K562 (cell line): ENCODE results near the gene ZNF83. TPM values are rescaled to one million over a fixed set of nuclear protein-coding genes. Genes with fewer than 3 reads are reported as not detected.

Source experiments
- ATAC-seq: fragments of 200-7000 bp; cut with Tn5 transposase; 3 replicates; pipeline ENCODE4 v1.9.1; 2020; ENCODE audit warnings: moderate library complexity
- BruUV-seq: library from RNA; stranded (reverse); fragments of 400-500 nt; replicated peaks from 2 replicates; lab custom pipeline; 2021; lab: Mats Ljungman, UMichigan
- CTCF ChIA-PET: fragments of 300-600 bp; formaldehyde crosslinking; extraction: SDS; loops from one replicate; lab custom pipeline; 2021; ENCODE audit warnings: low intra/inter-chr PET ratio; lab: Yijun Ruan, JAX
- POLR2A ChIA-PET: fragments of 300-600, 350-650 bp; sonication (Branson Sonifier 250); formaldehyde crosslinking; extraction: SDS; loops from one replicate; lab custom pipeline; 2021; ENCODE audit warnings: antibody characterized with exemption, inconsistent platforms; lab: Yijun Ruan, JAX
- DNase-seq, 4 experiments: peaks; one replicate each; pipeline versions ENCODE4 v3.0.0 to v3.0.0-alpha.2; 2011 to 2018; ENCODE audit warnings: low spot score in 3 of 4, mixed read lengths in 3 of 4; ENCODE audit errors: extremely low read depth in 1 of 4
- FAIRE-seq: peaks from 2 replicates; lab custom pipeline; 2011; peaks lifted over from hg19 to GRCh38; lab: Jason Lieb, UNC
- H2AFZ ChIP-seq: 2 replicates; pipeline ENCODE4 v1.6.0; 2011; ENCODE audit warnings: low read depth, low read length, control low read depth, inconsistent platforms
- H3K27ac ChIP-seq: fragments of 200-600 bp; 3 replicates; pipeline ENCODE4 v1.8.0; 2011; ENCODE audit warnings: low read depth, mild to moderate bottlenecking, control low read depth, inconsistent platforms, low read length, moderate library complexity, mixed read lengths; ENCODE audit errors: extremely low read depth
- H3K27me3 ChIP-seq, 2 experiments: fragments of 300-600 bp in 1 of 2; 2 replicates in 1 of 2; 3 replicates in 1 of 2; pipeline versions ENCODE4 v1.6.0 to v1.8.0; 2011; ENCODE audit warnings: inconsistent platforms in 2 of 2, low read length in 2 of 2, mild to moderate bottlenecking in 1 of 2, mixed read lengths in 1 of 2, moderate library complexity in 1 of 2; ENCODE audit not compliant: control insufficient read depth in 2 of 2, insufficient read depth in 2 of 2
- H3K36me3 ChIP-seq: fragments of 300-600 bp; 3 replicates; pipeline ENCODE4 v1.8.0; 2011; ENCODE audit warnings: mild to moderate bottlenecking, low read length, inconsistent platforms; ENCODE audit not compliant: control insufficient read depth, insufficient read depth
- H3K4me1 ChIP-seq, 2 experiments: fragments of 200-600 bp in 1 of 2; replicated peaks in 1 of 2; 2 replicates in 1 of 2; 3 replicates in 1 of 2; pipeline versions ENCODE4 v1.5.1 to v1.8.0; 2011; ENCODE audit warnings: inconsistent platforms in 2 of 2, low read length in 2 of 2, mild to moderate bottlenecking in 1 of 2, mixed read lengths in 1 of 2, moderate library complexity in 1 of 2; ENCODE audit not compliant: control insufficient read depth in 2 of 2, insufficient read depth in 2 of 2
- H3K4me2 ChIP-seq: 2 replicates; pipeline ENCODE4 v1.6.1; 2011; ENCODE audit warnings: low read length, control low read depth, inconsistent platforms, mixed read lengths; ENCODE audit not compliant: insufficient read depth
- H3K4me3 ChIP-seq: fragments of 200-600 bp; sonication (generic), shearing (Covaris generic); 2 replicates; pipeline ENCODE4 v1.5.1; 2016; ENCODE audit warnings: control low read depth, inconsistent platforms
- H3K79me2 ChIP-seq: fragments of 200-600 bp; 3 replicates; pipeline ENCODE4 v1.8.0; 2011; ENCODE audit warnings: low read length, inconsistent platforms; ENCODE audit not compliant: control insufficient read depth, insufficient read depth
- H3K9ac ChIP-seq, 2 experiments: 2 replicates each; pipeline versions ENCODE4 v1.6.0 to v1.6.1; 2011; ENCODE audit warnings: low read depth in 2 of 2, low read length in 2 of 2, control low read depth in 1 of 2, inconsistent platforms in 1 of 2, mild to moderate bottlenecking in 1 of 2, mixed read lengths in 1 of 2; ENCODE audit not compliant: insufficient read depth in 1 of 2
- H3K9me1 ChIP-seq: one replicate; pipeline ENCODE4 v1.6.0; 2011; ENCODE audit warnings: inconsistent platforms, mild to moderate bottlenecking, low read length, moderate library complexity; ENCODE audit not compliant: control insufficient read depth, insufficient read depth
- H3K9me3 ChIP-seq: replicated peaks from 2 replicates; pipeline ENCODE4 v1.5.1; 2011; ENCODE audit warnings: low read depth, low read length, inconsistent platforms; ENCODE audit not compliant: control insufficient read depth, insufficient read depth
- H4K20me1 ChIP-seq: replicated peaks from 2 replicates; pipeline ENCODE4 v1.6.1; 2011; ENCODE audit warnings: low read length, inconsistent platforms, mixed read lengths; ENCODE audit not compliant: control insufficient read depth, insufficient read depth
- BRD9 ChIP-seq: fragments of 450-650 bp; IDR thresholded peaks from 2 replicates; pipeline ENCODE4 v1.6.1; 2018; ENCODE audit warnings: low read depth; ENCODE audit not compliant: partially characterized antibody
- FOXP1 ChIP-seq: sonication (generic); formaldehyde crosslinking; IDR thresholded peaks from 2 replicates; pipeline ENCODE4 v1.8.0; 2022; ENCODE audit warnings: mild to moderate bottlenecking, missing genetic modification reagents
- GMEB1 ChIP-seq: fragments of 250-450 bp; sonication (Bioruptor Pico); IDR thresholded peaks from 2 replicates; pipeline ENCODE4 v1.4.0; 2020; ENCODE audit warnings: mild to moderate bottlenecking
- NFATC3 ChIP-seq: fragments of 450-650 bp; IDR thresholded peaks from 2 replicates; pipeline ENCODE4 v1.6.1; 2017; ENCODE audit warnings: mild to moderate bottlenecking
- NFRKB ChIP-seq: fragments of 450-650 bp; IDR thresholded peaks from 2 replicates; pipeline ENCODE4 v1.6.1; 2016; ENCODE audit warnings: low read depth
- SMAD4 ChIP-seq: fragments of 250-450 bp; sonication (Bioruptor Pico); conservative IDR thresholded peaks from 2 replicates; pipeline ENCODE4 v1.8.0; 2021; ENCODE audit warnings: inconsistent platforms, mild to moderate bottlenecking, moderate library complexity
- SRSF7 ChIP-seq: fragments of 200-400 bp; formaldehyde crosslinking; optimal IDR thresholded peaks from 2 replicates; pipeline ENCODE3; 2017; ENCODE audit warnings: mild to moderate bottlenecking, low read depth, low read length
- ZFPM2 ChIP-seq: fragments of 250-450 bp; sonication (Bioruptor Pico); IDR thresholded peaks from 2 replicates; pipeline ENCODE4 v1.5.1; 2022; ENCODE audit warnings: mild to moderate bottlenecking
- ZNF507 ChIP-seq: conservative IDR thresholded peaks from 2 replicates; pipeline ENCODE4 v1.6.1; 2017; ENCODE audit warnings: missing genetic modification characterization, missing compliant biosample characterization
- ZNF57 ChIP-seq: fragments of 450-650 bp; formaldehyde crosslinking; IDR thresholded peaks from 2 replicates; pipeline ENCODE4 v1.4.0; 2020; ENCODE audit warnings: mild to moderate bottlenecking, moderate library complexity
- ZNF696 ChIP-seq: fragments of 250-450 bp; sonication (Bioruptor Pico); conservative IDR thresholded peaks from 2 replicates; pipeline ENCODE4 v1.4.0; 2020; ENCODE audit warnings: mild to moderate bottlenecking, moderate library complexity
- WGBS: fragments of 100-300 bp; shearing (Covaris generic); methylation state at CpG from one replicate; pipeline ENCODE4 v1.1.6; 2016; ENCODE audit warnings: low coverage, mixed read lengths; ENCODE audit not compliant: insufficient coverage; ENCODE audit errors: missing lambda C conversion rate; 5-methylcytosine and 5-hydroxymethylcytosine counted together
- in situ Hi-C: fragments of 300-500 bp; cut with MboI; formaldehyde crosslinking; loops from 4 replicates; pipeline ENCODE4 v1.15.0; 2018; ENCODE audit warnings: inconsistent platforms, mixed read lengths
- intact Hi-C: fragments of 100-400 bp; cut with micrococcal nuclease; formaldehyde crosslinking; loops from 2 replicates; pipeline ENCODE4 v1.14.2; 2022
- polyA plus RNA-seq, 8 experiments: library from polyadenylated mRNA; depleted of rRNA in 4 of 8; stranded (reverse) in 5 of 8; unstranded in 3 of 8; fragments of >200 nt; fragmentation: Nextera tagmentation in 2 of 8; fragmentation: Illumina TruSeq in 1 of 8; extraction: Ambion mirVana in 2 of 8; extraction: Trizol in 1 of 8; gene quantifications; 2 replicates each; pipeline versions ENCODE4 v1.2.1 to v1.2.3, GENCODE V29; 2011 to 2014; ENCODE audit warnings: inconsistent platforms in 1 of 8, missing spikeins in 1 of 8
- total RNA-seq, 7 experiments: library from RNA; depleted of rRNA in 6 of 7; stranded (reverse); fragments of >200 nt in 6 of 7; fragmentation: Illumina TruSeq in 2 of 7; extraction: Trizol in 2 of 7; gene quantifications; 2 replicates each; pipeline versions ENCODE4 v1.2.1 to v1.2.3, GENCODE V29; 2011 to 2021; ENCODE audit warnings: low replicate concordance in 1 of 7
- TF ChIP-seq, protein P1 (sequence below): sonication (generic); formaldehyde crosslinking; IDR thresholded peaks from 2 replicates; pipeline ENCODE4 v1.8.1; 2023; ENCODE audit warnings: mild to moderate bottlenecking, missing genetic modification reagents

ZNF83 gene
- total and polyA plus RNA-seq, 9 of the 15 experiments (the other 6 are each of a cell fraction or from before 2014, with no cell fraction given) = 18.6 to 74.3 (median 51.9) TPM

GRCh38 chr19:52567921-52568320, 70.2 kb downstream of the ZNF83 start:
- ChIA-PET CTCF (no interaction called here), POLR2A (no interaction called here)
- Histone ChIP-seq H3K9me1 (no peaks in the 10 kb centered on the region), H3K27me3 (no peaks in the 10 kb centered on the region), H3K9ac (no peak overlapping the region), H3K36me3 (peaks cover 12% of the 10 kb centered on the region; the same call in 1 of the 3 replicates), H3K79me2 (peaks cover 18% of the 10 kb centered on the region), H3K4me2 (no peak overlapping the region), H4K20me1 (no peaks in the 10 kb centered on the region), H3K27ac (no peak overlapping the region), H2AFZ (no peak overlapping the region), H3K4me3 (no peak overlapping the region), H3K4me1 (peaks cover 2 to 11% of the 10 kb centered on the region in 2 experiments; a peak in 3 of 5 replicates), H3K9me3 (peaks cover 12% of the 10 kb centered on the region)
- no TSS peak for BruUV-seq
- in situ Hi-C loops (no loop called here), intact Hi-C loops (no loop called here)
- ATAC-seq (no peak), DNase-seq (no peak), FAIRE-seq (no peak)
- no peak for TF ChIP-seq ZNF507
- no peak for TF ChIP-seq ZNF696 (CRISPR knock-in tag)
- TF ChIP-seq ZNF57 = no peak
- TF ChIP-seq, protein P1, sequence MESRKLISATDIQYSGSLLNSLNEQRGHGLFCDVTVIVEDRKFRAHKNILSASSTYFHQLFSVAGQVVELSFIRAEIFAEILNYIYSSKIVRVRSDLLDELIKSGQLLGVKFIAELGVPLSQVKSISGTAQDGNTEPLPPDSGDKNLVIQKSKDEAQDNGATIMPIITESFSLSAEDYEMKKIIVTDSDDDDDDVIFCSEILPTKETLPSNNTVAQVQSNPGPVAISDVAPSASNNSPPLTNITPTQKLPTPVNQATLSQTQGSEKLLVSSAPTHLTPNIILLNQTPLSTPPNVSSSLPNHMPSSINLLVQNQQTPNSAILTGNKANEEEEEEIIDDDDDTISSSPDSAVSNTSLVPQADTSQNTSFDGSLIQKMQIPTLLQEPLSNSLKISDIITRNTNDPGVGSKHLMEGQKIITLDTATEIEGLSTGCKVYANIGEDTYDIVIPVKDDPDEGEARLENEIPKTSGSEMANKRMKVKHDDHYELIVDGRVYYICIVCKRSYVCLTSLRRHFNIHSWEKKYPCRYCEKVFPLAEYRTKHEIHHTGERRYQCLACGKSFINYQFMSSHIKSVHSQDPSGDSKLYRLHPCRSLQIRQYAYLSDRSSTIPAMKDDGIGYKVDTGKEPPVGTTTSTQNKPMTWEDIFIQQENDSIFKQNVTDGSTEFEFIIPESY (CRISPR knock-in tag) = no peak
- TF ChIP-seq NFATC3 = no peak
- no peak for TF ChIP-seq ZFPM2 (CRISPR knock-in tag)
- no peak for TF ChIP-seq GMEB1
- TF ChIP-seq NFRKB = no peak
- TF ChIP-seq SMAD4 (CRISPR knock-in tag) = no peak
- TF ChIP-seq SRSF7 = no peak
- no peak for TF ChIP-seq FOXP1 (CRISPR knock-in tag)
- no peak for TF ChIP-seq BRD9
- 97% methylated on average over 11 of the region's 14 CpGs for WGBS
